Neural cell (in vitro differentiated cells): ENCODE data around the gene TADA2B. TPM values are rescaled to one million over a fixed set of nuclear protein-coding genes. Genes with fewer than 3 reads are reported as not detected.

Experiments
- H2AFZ ChIP-seq: fragments of 200-600, 300-800 bp; sonication (generic), shearing (Covaris generic); 2 replicates; pipeline ENCODE4 v1.6.0; 2014; ENCODE audit warnings: low read depth, mild to moderate bottlenecking, antibody characterized with exemption, low read length, moderate library complexity
- H3F3A ChIP-seq: fragments of 200-600 bp; shearing (Covaris generic); 2 replicates; pipeline ENCODE4 v1.6.1; 2016; ENCODE audit warnings: mild to moderate bottlenecking, moderate library complexity, mixed read lengths, antibody characterized with exemption, low read length; ENCODE audit not compliant: insufficient read depth, poor library complexity, severe bottlenecking
- H3K27ac ChIP-seq: fragments of 200-600, 300-800 bp; sonication (generic), shearing (Covaris generic); 2 replicates; pipeline ENCODE4 v1.5.1; 2014; ENCODE audit warnings: mild to moderate bottlenecking, low read length, moderate library complexity
- H3K27me3 ChIP-seq: fragments of 300-800, 200-600 bp; sonication (generic), shearing (Covaris generic); 2 replicates; pipeline ENCODE4 v1.6.0; 2014; ENCODE audit warnings: mild to moderate bottlenecking, low read depth, low read length, moderate library complexity; ENCODE audit not compliant: insufficient read depth
- H3K36me3 ChIP-seq: fragments of 300-800, 200-600 bp; sonication (generic), shearing (Covaris generic); 2 replicates; pipeline ENCODE4 v1.5.1; 2014; ENCODE audit warnings: mild to moderate bottlenecking, antibody characterized with exemption, low read length, moderate library complexity; ENCODE audit not compliant: insufficient read depth
- H3K4me2 ChIP-seq: fragments of 300-800, 200-600 bp; sonication (generic), shearing (Covaris generic); 2 replicates; pipeline ENCODE4 v1.6.0; 2014; ENCODE audit warnings: mild to moderate bottlenecking, low read length
- H3K4me3 ChIP-seq: fragments of 300-800, 200-600 bp; sonication (generic), shearing (Covaris generic); 2 replicates; pipeline ENCODE4 v1.5.1; 2014; ENCODE audit warnings: mild to moderate bottlenecking, low read length, moderate library complexity
- H3K79me2 ChIP-seq: fragments of 200-600 bp; shearing (Covaris generic); replicated peaks from 2 replicates; pipeline ENCODE4 v1.6.0; 2014; ENCODE audit warnings: mild to moderate bottlenecking, low read length, moderate library complexity; ENCODE audit not compliant: insufficient read depth
- H3K9ac ChIP-seq: fragments of 300-800, 200-600 bp; sonication (generic), shearing (Covaris generic); 2 replicates; pipeline ENCODE4 v1.6.1; 2016; ENCODE audit warnings: mild to moderate bottlenecking, low read length, mixed read lengths
- H3K9me2 ChIP-seq: fragments of 200-600 bp; shearing (Covaris generic); 2 replicates; pipeline ENCODE4 v1.6.1; 2016; ENCODE audit warnings: mild to moderate bottlenecking, low read length, mixed read lengths; ENCODE audit not compliant: insufficient read depth
- H3K9me3 ChIP-seq: fragments of 200-600, 300-800 bp; sonication (generic), shearing (Covaris generic); 2 replicates; pipeline ENCODE4 v1.6.1; 2016; ENCODE audit warnings: mild to moderate bottlenecking, mixed run types, low read length, moderate library complexity, mixed read lengths
- H4K20me1 ChIP-seq: fragments of 200-600 bp; shearing (Covaris generic); 2 replicates; pipeline ENCODE4 v1.6.1; 2016; ENCODE audit warnings: mild to moderate bottlenecking, mixed run types; ENCODE audit not compliant: insufficient read depth
- CTCF ChIP-seq: fragments of 450-650 bp; IDR thresholded peaks from 2 replicates; pipeline ENCODE4 v1.5.1; 2014; ENCODE audit warnings: antibody characterized with exemption, mild to moderate bottlenecking, moderate library complexity; ENCODE audit not compliant: poor library complexity, severe bottlenecking
- EP300 ChIP-seq: fragments of 450-650 bp; conservative IDR thresholded peaks from 2 replicates; pipeline ENCODE4 v1.6.1; 2014; ENCODE audit warnings: antibody characterized with exemption, mild to moderate bottlenecking, moderate library complexity; ENCODE audit not compliant: poor library complexity, severe bottlenecking
- EZH2 ChIP-seq: fragments of 200-600, 300-800 bp; shearing (Covaris generic), sonication (generic); IDR thresholded peaks from 2 replicates; pipeline ENCODE4 v1.6.1; 2014; ENCODE audit warnings: antibody characterized with exemption, low read length, borderline replicate concordance, mild to moderate bottlenecking; ENCODE audit not compliant: insufficient read depth, poor library complexity, severe bottlenecking
- MXI1 ChIP-seq: fragments of 450-650 bp; conservative IDR thresholded peaks from 2 replicates; pipeline ENCODE4 v1.6.1; 2014; ENCODE audit warnings: antibody characterized with exemption, mild to moderate bottlenecking; ENCODE audit not compliant: poor library complexity, severe bottlenecking
- POLR2AphosphoS5 ChIP-seq: IDR thresholded peaks from 2 replicates; pipeline ENCODE4 v1.6.1; 2012
- RAD21 ChIP-seq: fragments of 450-650 bp; conservative IDR thresholded peaks from 2 replicates; pipeline ENCODE4 v1.6.1; 2014; ENCODE audit warnings: antibody characterized with exemption, mild to moderate bottlenecking, moderate library complexity
- SMC3 ChIP-seq: fragments of 450-650 bp; conservative IDR thresholded peaks from 2 replicates; pipeline ENCODE4 v1.6.1; 2014; ENCODE audit warnings: antibody characterized with exemption, mild to moderate bottlenecking, moderate library complexity; ENCODE audit not compliant: poor library complexity
- TAF1 ChIP-seq: IDR thresholded peaks from 2 replicates; pipeline ENCODE4 v1.6.1; 2012; ENCODE audit warnings: low read depth
- polyA plus RNA-seq: library from polyadenylated mRNA; depleted of rRNA; stranded (reverse); fragments of >200 nt; gene quantifications from 2 replicates; pipeline ENCODE4 v1.2.3, GENCODE V29; 2014
- TF ChIP-seq, protein P1 (sequence below): IDR thresholded peaks from 2 replicates; pipeline ENCODE4 v1.6.1; 2012; ENCODE audit warnings: borderline replicate concordance

Gene TADA2B
- polyA plus RNA-seq, 1 donor from 2014 or later, result 13.9 TPM

- Histone ChIP-seq H3K9me3 (no peaks in the 10 kb centered on the region), H4K20me1 (no peaks in the 10 kb centered on the region), H3K27me3 (no peaks in the 10 kb centered on the region), H3K9me2 (no peaks in the 10 kb centered on the region), H3K4me2 (no peak overlapping the region), H3K36me3 (no peaks in the 10 kb centered on the region), H3K79me2 (no peaks in the 10 kb centered on the region), H3K9ac (no peak overlapping the region), H2AFZ (no peak overlapping the region), H3K27ac (no peak overlapping the region), H3F3A (no peaks in the 10 kb centered on the region), H3K4me3 (no peak overlapping the region)
- TF ChIP-seq POLR2AphosphoS5, result no peak
- TF ChIP-seq, protein P1, sequence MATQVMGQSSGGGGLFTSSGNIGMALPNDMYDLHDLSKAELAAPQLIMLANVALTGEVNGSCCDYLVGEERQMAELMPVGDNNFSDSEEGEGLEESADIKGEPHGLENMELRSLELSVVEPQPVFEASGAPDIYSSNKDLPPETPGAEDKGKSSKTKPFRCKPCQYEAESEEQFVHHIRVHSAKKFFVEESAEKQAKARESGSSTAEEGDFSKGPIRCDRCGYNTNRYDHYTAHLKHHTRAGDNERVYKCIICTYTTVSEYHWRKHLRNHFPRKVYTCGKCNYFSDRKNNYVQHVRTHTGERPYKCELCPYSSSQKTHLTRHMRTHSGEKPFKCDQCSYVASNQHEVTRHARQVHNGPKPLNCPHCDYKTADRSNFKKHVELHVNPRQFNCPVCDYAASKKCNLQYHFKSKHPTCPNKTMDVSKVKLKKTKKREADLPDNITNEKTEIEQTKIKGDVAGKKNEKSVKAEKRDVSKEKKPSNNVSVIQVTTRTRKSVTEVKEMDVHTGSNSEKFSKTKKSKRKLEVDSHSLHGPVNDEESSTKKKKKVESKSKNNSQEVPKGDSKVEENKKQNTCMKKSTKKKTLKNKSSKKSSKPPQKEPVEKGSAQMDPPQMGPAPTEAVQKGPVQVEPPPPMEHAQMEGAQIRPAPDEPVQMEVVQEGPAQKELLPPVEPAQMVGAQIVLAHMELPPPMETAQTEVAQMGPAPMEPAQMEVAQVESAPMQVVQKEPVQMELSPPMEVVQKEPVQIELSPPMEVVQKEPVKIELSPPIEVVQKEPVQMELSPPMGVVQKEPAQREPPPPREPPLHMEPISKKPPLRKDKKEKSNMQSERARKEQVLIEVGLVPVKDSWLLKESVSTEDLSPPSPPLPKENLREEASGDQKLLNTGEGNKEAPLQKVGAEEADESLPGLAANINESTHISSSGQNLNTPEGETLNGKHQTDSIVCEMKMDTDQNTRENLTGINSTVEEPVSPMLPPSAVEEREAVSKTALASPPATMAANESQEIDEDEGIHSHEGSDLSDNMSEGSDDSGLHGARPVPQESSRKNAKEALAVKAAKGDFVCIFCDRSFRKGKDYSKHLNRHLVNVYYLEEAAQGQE, result no peak
- TF ChIP-seq TAF1, result no peak
- no peak for TF ChIP-seq EP300
- TF ChIP-seq SMC3, result no peak
- no peak for TF ChIP-seq EZH2
- TF ChIP-seq CTCF, result no peak
- no peak for TF ChIP-seq MXI1
- TF ChIP-seq RAD21, result no peak
Measured at GRCh38 chr4:7073526-7074390, 30.6 kb downstream of the TADA2B start.

GRCh38 chr4:7074426-7074825 is 31.3 kb downstream of the TADA2B start:
- H3K9me2 ChIP-seq, result no peaks in the 10 kb centered on the region
- H3K4me2 ChIP-seq, result no peak overlapping the region
- no peak overlapping the region for H3K4me3 ChIP-seq
- no peaks in the 10 kb centered on the region for H3F3A ChIP-seq
- no peaks in the 10 kb centered on the region for H3K27me3 ChIP-seq
- no peak overlapping the region for H2AFZ ChIP-seq
- H3K79me2 ChIP-seq, result no peaks in the 10 kb centered on the region
- no peaks in the 10 kb centered on the region for H4K20me1 ChIP-seq
- H3K36me3 ChIP-seq, result no peaks in the 10 kb centered on the region
- H3K9me3 ChIP-seq, result no peaks in the 10 kb centered on the region
- TF ChIP-seq, protein P1, result no peak
- TF ChIP-seq MXI1 (no peak), CTCF (no peak), RAD21 (no peak), TAF1 (no peak), POLR2AphosphoS5 (no peak), SMC3 (no peak), EZH2 (no peak), EP300 (no peak)
- H3K27ac ChIP-seq, result no peak overlapping the region
- H3K9ac ChIP-seq, result no peak overlapping the region
